Activated CD4-positive, alpha-beta memory T cell treated with anti-CD3 and anti-CD28 coated beads, Interleukin-2, amount 10 ng/mL, durations not matched to agents 7 days and 5 days (primary cell): Measurements from ENCODE around the gene SMYD3. TPM values are rescaled to one million over a fixed set of nuclear protein-coding genes. Genes with fewer than 3 reads are reported as not detected.

Experiments used
- CTCF ChIA-PET: fragments of 350-600 bp; sonication (Branson Sonifier 250); formaldehyde crosslinking; loops from one replicate; lab custom pipeline; 2021; ENCODE audit warnings: antibody characterized with exemption, inconsistent platforms; lab: Charles Lee
- POLR2A ChIA-PET: fragments of 350-600 bp; sonication (Branson Sonifier 250); formaldehyde crosslinking; loops from one replicate; lab custom pipeline; 2021; ENCODE audit warnings: antibody characterized with exemption; lab: Charles Lee
- DNase-seq: peaks from one replicate; pipeline ENCODE4 v3.0.0-alpha.2; 2020
- H3K27ac Mint-ChIP-seq: one replicate; pipeline ENCODE4 v1.8.0; 2021; ENCODE audit warnings: mild to moderate bottlenecking, mixed read lengths
- H3K27me3 Mint-ChIP-seq: one replicate; pipeline ENCODE4 v1.8.0; 2021; ENCODE audit warnings: mixed read lengths
- H3K36me3 Mint-ChIP-seq: one replicate; pipeline ENCODE4 v1.8.0; 2021; ENCODE audit warnings: low read depth, mixed read lengths
- H3K4me1 Mint-ChIP-seq: one replicate; pipeline ENCODE4 v1.8.0; 2021; ENCODE audit warnings: mixed read lengths
- H3K4me3 Mint-ChIP-seq: one replicate; pipeline ENCODE4 v1.8.0; 2021; ENCODE audit warnings: mild to moderate bottlenecking, mixed read lengths
- H3K9me3 Mint-ChIP-seq: one replicate; pipeline ENCODE4 v1.8.0; 2021; ENCODE audit warnings: mixed read lengths
- total RNA-seq, 2 experiments: library from RNA; stranded (reverse); gene quantifications; one replicate each; pipeline ENCODE4 v1.2.3, GENCODE V29; 2021

SMYD3 gene
- total RNA-seq, 2 experiments from 2014 or later, result 15.5 to 18.7 TPM

DNA sequence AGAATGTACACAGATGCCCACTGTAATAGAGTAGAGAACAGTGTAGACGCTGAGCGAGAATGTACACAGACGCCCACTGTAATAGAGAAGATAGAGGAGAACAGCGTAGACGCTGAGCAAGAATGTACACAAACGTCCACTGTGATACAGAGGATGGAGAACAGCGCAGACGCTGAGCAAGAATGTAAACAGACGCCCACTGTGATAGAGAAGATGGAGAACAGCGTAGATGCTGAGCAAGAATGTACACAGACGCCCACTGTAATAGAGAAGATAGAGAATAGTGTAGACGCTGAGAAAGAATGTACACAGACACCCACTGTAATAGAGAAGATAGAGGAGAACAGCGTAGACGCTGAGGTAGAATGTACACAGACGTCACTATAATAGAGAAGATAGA, 306.9 kb downstream of the SMYD3 start:
- H3K27ac Mint-ChIP-seq, result no peak overlapping the region
- H3K4me3 Mint-ChIP-seq, result no peak overlapping the region
- CTCF ChIA-PET, result no interaction called here
- POLR2A ChIA-PET, result no interaction called here
- H3K9me3 Mint-ChIP-seq, result no peaks in the 10 kb centered on the region
- DNase-seq, result no peak
- no peaks in the 10 kb centered on the region for H3K4me1 Mint-ChIP-seq
- H3K36me3 Mint-ChIP-seq, result no peaks in the 10 kb centered on the region
- no peaks in the 10 kb centered on the region for H3K27me3 Mint-ChIP-seq

DNA sequence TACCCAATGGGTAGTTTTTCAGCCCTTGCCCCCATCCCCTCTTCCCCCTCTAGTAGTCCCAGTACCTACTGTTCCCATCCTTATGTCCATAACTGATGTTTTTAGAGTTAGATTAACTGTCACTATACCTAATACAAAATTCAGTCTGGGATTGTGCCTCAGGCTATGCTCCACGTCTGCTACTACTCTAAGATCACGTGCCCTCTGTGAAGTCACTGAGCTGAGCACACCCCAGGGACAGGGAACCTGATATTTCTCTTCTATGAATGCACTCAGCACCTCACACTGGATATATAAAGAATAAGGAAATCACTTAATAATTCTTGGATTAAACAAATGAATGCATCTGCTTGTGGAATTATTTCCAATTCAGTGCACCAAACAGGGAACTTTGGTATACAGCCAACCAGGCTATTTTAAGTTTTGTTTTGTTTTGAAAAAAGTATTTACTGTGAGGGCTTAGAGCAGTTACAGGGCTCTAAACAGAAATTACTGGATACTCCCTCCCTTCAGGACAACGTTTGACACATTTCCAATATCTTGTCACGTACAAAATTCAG, 307.9 kb downstream of the SMYD3 start:
- Mint-ChIP-seq H3K27me3 (no peaks in the 10 kb centered on the region), H3K27ac (no peak overlapping the region), H3K9me3 (no peaks in the 10 kb centered on the region), H3K4me3 (no peak overlapping the region), H3K4me1 (no peaks in the 10 kb centered on the region), H3K36me3 (no peaks in the 10 kb centered on the region)
- DNase-seq, result no peak
- ChIA-PET POLR2A (no interaction called here), CTCF (no interaction called here)

DNA sequence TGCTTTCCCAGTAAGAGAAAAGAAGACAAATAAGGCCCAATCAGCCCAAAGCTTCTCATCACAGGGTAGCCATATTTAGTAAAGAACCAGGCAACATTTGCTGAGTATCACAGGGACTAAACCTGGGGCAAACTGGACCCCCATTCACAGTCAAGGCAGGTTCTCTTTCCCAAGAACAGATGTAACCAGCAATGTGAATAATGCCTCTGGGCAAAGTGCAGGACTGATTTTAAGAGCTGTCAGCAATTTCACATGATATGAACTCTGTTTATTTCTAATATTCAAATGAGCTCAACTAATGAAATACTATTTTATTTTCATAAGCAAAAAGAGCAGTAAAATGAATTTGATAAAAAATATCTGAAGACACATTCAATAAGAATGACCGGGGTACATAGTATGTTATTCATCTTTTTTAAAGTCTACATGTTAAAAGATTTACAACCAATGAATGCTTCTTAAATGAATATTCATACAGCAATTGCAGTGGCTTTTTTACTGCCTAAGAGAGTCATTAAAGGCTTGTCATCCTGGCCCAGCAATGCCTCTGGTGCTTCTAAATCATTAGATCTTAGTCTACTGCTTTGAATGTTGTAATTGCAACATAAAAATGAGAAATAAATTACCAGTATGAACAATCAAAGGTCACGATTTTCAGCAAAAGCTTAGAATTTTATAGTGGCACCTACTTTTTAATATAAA, 308.8 kb downstream of the SMYD3 start:
- no peaks in the 10 kb centered on the region for H3K27me3 Mint-ChIP-seq
- no peaks in the 10 kb centered on the region for H3K36me3 Mint-ChIP-seq
- no peaks in the 10 kb centered on the region for H3K9me3 Mint-ChIP-seq
- H3K27ac Mint-ChIP-seq, result no peak overlapping the region
- H3K4me1 Mint-ChIP-seq, result no peaks in the 10 kb centered on the region
- no peak overlapping the region for H3K4me3 Mint-ChIP-seq
- DNase-seq, result no peak
- ChIA-PET CTCF (no interaction called here), POLR2A (no interaction called here)

DNA sequence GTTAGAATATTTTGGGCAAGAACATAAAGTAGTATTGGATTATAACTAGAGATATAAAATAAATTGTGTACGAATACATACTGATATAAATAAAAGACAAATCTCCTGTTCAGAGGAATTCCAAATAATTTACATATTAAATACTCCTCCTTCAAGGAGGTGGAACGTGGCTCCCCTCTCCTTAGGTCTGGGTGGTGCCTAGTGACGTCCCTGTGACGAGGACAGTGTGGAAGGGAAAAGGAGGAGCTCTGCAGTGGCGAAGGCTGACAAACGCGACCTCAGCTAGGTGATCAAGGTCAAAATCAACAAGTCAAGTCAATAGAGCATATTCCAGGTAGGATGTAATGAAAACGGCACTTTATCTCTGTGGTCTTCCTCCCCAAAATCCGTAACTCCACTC, 310.0 kb downstream of the SMYD3 start:
- ChIA-PET CTCF (no interaction called here), POLR2A (no interaction called here)
- no peak for DNase-seq
- Mint-ChIP-seq H3K27me3 (no peaks in the 10 kb centered on the region), H3K36me3 (no peaks in the 10 kb centered on the region), H3K9me3 (no peaks in the 10 kb centered on the region), H3K27ac (no peak overlapping the region), H3K4me1 (no peaks in the 10 kb centered on the region), H3K4me3 (no peak overlapping the region)

DNA sequence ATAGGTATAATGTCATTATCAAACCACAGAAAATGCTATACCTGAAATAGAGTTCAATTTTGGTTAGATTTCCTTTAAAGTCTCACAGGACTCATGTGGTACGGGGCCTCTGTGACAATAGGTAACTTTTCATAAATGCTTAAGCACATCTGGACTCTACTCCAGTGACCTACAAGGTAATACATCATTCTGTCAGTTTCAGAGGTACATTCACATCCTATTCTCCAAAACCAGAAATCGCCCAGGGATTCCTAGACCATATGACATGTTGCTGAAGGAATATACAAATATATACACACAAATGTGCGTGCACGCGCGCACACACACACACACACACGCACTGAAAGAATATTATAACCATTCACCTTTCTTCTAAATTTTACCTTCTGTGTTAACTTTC, 311.8 kb downstream of the SMYD3 start:
- ChIA-PET CTCF (no interaction called here), POLR2A (no interaction called here)
- H3K27ac Mint-ChIP-seq, result no peak overlapping the region
- no peak overlapping the region for H3K4me3 Mint-ChIP-seq
- no peak for DNase-seq
- H3K36me3 Mint-ChIP-seq, result peaks cover 2% of the 10 kb centered on the region
- no peaks in the 10 kb centered on the region for H3K4me1 Mint-ChIP-seq
- H3K9me3 Mint-ChIP-seq, result no peaks in the 10 kb centered on the region
- no peaks in the 10 kb centered on the region for H3K27me3 Mint-ChIP-seq

DNA sequence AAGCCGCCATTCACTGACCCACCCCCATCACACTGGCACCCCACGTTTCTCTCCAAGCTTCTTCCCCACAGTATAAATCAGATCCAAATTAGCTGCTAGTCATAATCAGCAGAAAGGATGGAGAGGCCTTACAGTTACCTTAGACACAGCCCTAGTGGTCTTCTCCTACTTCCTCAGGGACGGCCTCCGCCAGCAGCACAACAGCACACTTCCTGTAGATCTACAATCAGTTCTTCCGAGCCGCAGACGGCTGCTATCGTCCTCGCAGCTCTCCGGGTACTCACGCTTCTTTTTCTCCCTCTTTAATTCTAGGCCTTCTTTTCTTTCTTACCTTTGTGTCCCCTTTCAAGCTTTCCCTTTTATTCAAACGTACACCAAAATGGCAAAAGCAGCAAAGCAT, 313.5 kb downstream of the SMYD3 start:
- no peaks in the 10 kb centered on the region for H3K9me3 Mint-ChIP-seq
- no peaks in the 10 kb centered on the region for H3K27me3 Mint-ChIP-seq
- no peak for DNase-seq
- H3K4me1 Mint-ChIP-seq, result no peaks in the 10 kb centered on the region
- ChIA-PET POLR2A (no interaction called here), CTCF (no interaction called here)
- peaks cover 2% of the 10 kb centered on the region for H3K36me3 Mint-ChIP-seq
- no peak overlapping the region for H3K4me3 Mint-ChIP-seq
- no peak overlapping the region for H3K27ac Mint-ChIP-seq

DNA sequence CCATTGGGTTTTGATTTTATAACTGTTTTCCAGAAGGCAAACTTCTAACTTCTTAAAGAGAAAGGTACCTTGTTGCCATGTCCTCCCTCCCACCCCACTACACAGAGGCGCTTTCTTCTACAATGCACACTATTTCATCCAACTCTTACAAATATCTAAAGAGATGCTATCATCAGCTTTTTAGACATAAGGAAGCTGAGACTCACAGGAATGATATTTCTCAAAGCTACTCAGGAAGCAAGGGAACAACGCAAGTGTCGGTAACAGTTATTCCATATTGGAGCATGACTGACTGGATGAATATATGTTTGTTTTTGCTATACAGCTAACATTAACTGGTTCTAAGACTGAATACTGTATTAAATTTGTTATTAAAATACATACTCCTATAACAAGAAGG, 318.0 kb downstream of the SMYD3 start:
- H3K27ac Mint-ChIP-seq, result no peak overlapping the region
- no peak for DNase-seq
- H3K4me3 Mint-ChIP-seq, result no peak overlapping the region
- ChIA-PET CTCF (no interaction called here), POLR2A (no interaction called here)
- H3K4me1 Mint-ChIP-seq, result no peaks in the 10 kb centered on the region
- no peaks in the 10 kb centered on the region for H3K9me3 Mint-ChIP-seq
- no peaks in the 10 kb centered on the region for H3K27me3 Mint-ChIP-seq
- H3K36me3 Mint-ChIP-seq, result peaks cover 2% of the 10 kb centered on the region

DNA sequence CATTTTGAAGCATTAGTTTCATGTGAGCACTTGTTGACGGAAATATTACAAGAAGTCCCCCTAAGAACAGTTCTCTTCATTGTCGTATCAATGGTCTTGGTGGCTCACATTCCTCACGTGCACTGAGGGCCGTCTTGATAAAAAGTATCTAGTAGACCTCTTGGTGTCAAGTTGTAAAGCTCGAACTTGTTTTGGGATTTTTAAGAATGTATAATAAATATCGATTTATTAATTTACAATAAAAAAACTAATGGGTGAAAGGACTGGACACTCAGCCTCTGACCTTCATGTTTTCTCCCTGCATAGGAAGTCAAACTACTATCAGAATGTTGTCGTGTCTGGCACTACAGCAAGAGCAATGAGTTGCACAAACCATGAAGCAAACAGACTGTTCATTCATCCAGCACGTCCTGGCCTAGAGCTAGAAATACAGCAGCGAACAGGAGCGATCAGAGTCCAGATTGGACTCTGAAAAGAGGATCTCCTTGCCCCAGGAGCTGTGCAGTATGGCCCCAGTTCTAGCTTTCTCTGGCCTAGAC, 319.2 kb downstream of the SMYD3 start:
- Mint-ChIP-seq H3K27me3 (no peaks in the 10 kb centered on the region), H3K9me3 (no peaks in the 10 kb centered on the region), H3K36me3 (peaks cover 2% of the 10 kb centered on the region), H3K27ac (no peak overlapping the region), H3K4me3 (no peak overlapping the region), H3K4me1 (no peaks in the 10 kb centered on the region)
- CTCF ChIA-PET, result no interaction called here
- POLR2A ChIA-PET, result no interaction called here
- no peak for DNase-seq

DNA sequence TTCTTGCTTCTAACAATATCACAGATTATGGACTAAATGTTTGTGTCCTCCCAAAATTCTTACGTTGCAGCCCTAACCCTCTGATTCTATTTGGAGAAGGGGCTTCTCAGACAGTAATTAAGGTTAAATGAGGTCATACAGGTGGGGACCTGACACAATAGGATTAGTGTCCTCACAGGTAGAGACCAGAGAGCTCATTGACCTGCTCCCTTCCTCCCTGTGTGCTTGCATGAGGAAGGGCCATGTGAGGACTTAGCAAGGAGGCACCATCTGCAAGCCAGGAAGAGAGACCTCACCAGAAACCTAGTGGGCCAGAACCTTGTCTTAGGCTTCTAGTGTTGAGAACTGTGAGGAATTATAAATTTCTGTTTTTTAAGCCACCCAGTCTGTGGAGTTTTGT, 322.6 kb downstream of the SMYD3 start:
- ChIA-PET CTCF (no interaction called here), POLR2A (no interaction called here)
- Mint-ChIP-seq H3K9me3 (no peaks in the 10 kb centered on the region), H3K27ac (no peak overlapping the region), H3K4me3 (no peak overlapping the region), H3K27me3 (no peaks in the 10 kb centered on the region), H3K36me3 (no peaks in the 10 kb centered on the region), H3K4me1 (no peaks in the 10 kb centered on the region)
- no peak for DNase-seq

DNA sequence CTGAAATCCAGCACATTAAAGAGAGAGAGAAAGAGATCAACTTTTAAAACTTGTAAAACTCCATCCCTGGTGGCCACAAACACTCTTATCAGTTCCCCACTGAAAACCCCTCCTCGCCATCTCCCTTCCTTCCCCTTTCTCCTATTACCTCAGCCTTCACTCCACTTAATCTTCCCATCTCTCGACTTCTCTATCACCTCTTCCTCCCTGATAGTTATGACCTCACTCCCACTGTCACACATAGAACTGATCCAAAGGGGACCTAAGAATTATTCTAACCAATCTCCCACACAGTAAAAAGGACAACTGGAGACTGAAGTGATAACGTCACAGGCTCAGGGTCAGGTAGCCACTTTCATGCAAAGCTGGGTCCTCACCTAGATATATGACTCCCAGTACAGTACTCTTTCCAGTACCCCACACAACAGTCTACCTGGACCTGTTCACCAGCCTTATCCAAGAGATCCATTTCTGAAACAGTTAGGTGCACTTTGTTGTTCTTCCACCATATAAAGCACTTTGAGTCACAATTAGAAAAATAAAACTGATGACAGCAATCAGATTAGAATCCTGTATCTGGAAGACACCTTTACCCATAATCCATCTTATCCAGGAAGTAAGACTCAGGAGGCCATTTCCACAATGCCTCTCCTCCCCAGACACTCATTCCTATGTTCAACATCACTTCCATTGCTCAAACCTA, 324.8 kb downstream of the SMYD3 start:
- CTCF ChIA-PET, result no interaction called here
- no peaks in the 10 kb centered on the region for H3K9me3 Mint-ChIP-seq
- no peak overlapping the region for H3K4me3 Mint-ChIP-seq
- H3K36me3 Mint-ChIP-seq, result peaks cover 3% of the 10 kb centered on the region
- no peaks in the 10 kb centered on the region for H3K27me3 Mint-ChIP-seq
- H3K4me1 Mint-ChIP-seq, result no peaks in the 10 kb centered on the region
- POLR2A ChIA-PET, result no interaction called here
- DNase-seq, result no peak
- H3K27ac Mint-ChIP-seq, result no peak overlapping the region

DNA sequence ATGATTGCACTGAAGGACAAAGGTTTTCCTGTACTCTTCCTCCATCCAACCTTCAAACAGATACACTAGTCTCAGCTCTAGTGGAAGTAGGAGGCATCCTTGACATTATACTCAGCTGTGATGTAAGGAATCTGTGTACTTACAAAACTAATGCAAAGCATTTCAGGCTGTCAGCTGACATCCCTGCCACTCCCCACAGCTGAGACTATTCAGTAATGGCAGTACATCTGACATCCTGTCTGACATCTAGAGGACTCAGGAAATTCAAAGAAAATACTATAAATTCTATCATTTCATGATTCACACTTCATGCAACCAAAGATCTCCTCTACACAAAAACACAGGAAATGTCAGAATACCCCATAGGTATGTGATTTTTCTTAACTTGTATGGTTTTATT, 325.8 kb downstream of the SMYD3 start:
- ChIA-PET CTCF (no interaction called here), POLR2A (no interaction called here)
- DNase-seq, result no peak
- Mint-ChIP-seq H3K27me3 (no peaks in the 10 kb centered on the region), H3K4me1 (no peaks in the 10 kb centered on the region), H3K4me3 (no peak overlapping the region), H3K27ac (no peak overlapping the region), H3K36me3 (peaks cover 4% of the 10 kb centered on the region), H3K9me3 (no peaks in the 10 kb centered on the region)

DNA sequence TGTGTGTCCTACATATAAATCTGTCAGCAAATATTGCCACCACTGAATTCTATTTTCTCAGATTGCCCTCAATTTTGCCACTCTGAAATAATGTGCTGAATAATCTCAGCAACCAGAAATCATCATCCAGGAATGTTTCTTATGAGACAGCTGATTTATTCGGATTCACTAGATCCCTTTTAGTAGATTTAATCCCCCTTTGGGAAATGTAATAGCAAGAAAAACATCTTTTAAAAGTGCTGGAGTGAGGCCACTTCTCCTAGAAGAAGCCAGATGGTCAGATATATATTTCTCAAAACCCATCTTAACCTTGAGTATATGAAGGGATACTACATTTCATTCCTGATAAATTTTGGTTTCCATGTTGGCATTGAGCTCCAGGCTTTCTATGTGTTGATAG, 327.7 kb downstream of the SMYD3 start:
- POLR2A ChIA-PET, result no interaction called here
- H3K36me3 Mint-ChIP-seq, result peaks cover 4% of the 10 kb centered on the region
- no peaks in the 10 kb centered on the region for H3K27me3 Mint-ChIP-seq
- H3K27ac Mint-ChIP-seq, result no peak overlapping the region
- no peaks in the 10 kb centered on the region for H3K9me3 Mint-ChIP-seq
- H3K4me1 Mint-ChIP-seq, result no peaks in the 10 kb centered on the region
- H3K4me3 Mint-ChIP-seq, result no peak overlapping the region
- CTCF ChIA-PET, result no interaction called here
- DNase-seq, result no peak

DNA sequence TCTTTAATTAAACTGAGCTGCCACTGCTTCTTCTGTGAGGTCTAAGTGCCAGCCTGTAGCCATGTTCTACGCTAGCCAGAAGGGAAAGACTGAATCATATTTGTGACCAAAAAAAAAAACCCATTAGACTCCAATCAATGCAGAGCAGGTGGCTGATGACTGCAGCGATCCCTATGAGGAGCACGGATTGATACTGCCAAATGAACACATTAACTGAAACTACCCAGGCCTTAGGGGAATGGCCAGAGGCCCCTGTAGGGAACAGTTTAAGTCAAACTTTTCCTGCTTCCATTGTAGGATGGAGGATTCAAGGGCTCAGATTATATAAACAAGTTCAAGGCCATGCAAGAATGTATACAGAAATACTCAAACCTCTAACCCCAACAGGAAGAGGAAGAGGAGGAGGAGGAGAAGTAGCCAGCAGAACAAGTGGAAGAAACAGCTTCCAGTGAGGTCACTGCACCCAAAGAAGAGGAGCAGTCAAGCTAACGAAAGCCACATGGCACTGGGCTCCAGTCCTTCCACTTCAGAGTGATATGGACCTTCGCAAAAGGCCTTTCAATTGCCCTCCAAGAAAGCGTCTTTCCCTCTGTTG, 328.3 kb downstream of the SMYD3 start:
- no peaks in the 10 kb centered on the region for H3K27me3 Mint-ChIP-seq
- ChIA-PET CTCF (no interaction called here), POLR2A (no interaction called here)
- no peaks in the 10 kb centered on the region for H3K9me3 Mint-ChIP-seq
- no peak for DNase-seq
- H3K27ac Mint-ChIP-seq, result no peak overlapping the region
- H3K4me1 Mint-ChIP-seq, result no peaks in the 10 kb centered on the region
- H3K4me3 Mint-ChIP-seq, result no peak overlapping the region
- peaks cover 4% of the 10 kb centered on the region for H3K36me3 Mint-ChIP-seq
